NCI-H82 treated with DMSO at 0.1 percent for 48 hours (cell line): ENCODE data around the gene EIF4G2.
"Not testable (repeated sequence)": the region's sequence is repeated elsewhere in the genome, so short reads cannot be mapped to it uniquely, and the experiment has no call there.

Experiments
- DNase-seq: peaks from one replicate; lab custom pipeline; 2025; ENCODE audit not compliant: unreplicated experiment; lab: John Stamatoyannopoulos, UW

The EIF4G2 gene

GRCh38 chr11:10808553-10809372, at the start of gene EIF4G2:
Gene EIF4G2 (minus strand): TSS chr11:10808926.
- peak; percentile 93 for DNase-seq

GRCh38 chr11:10857709-10858438, 49.1 kb upstream of the EIF4G2 start, which contains the start of gene ZBED5:
Gene ZBED5 (minus strand): TSS chr11:10858053. CDS start chr11:10854945, 3,108 bp downstream.
- DNase-seq = peak; percentile 86

- no peak for DNase-seq
Observed at GRCh38 chr11:10857459-10857708, 48.7 kb upstream of the EIF4G2 start.

GRCh38 chr11:10856689-10857458, 48.1 kb upstream of the EIF4G2 start:
- DNase-seq = no peak

- no peak for DNase-seq
Observed at GRCh38 chr11:10855295-10855694, 46.6 kb upstream of the EIF4G2 start.

GRCh38 chr11:10847960-10848860, 39.5 kb upstream of the EIF4G2 start:
- no peak for DNase-seq

- DNase-seq = no peak
Observed at GRCh38 chr11:10846660-10847059, 37.9 kb upstream of the EIF4G2 start.

- no peak for DNase-seq
Observed at GRCh38 chr11:10845589-10845988, 36.9 kb upstream of the EIF4G2 start.

- DNase-seq = no peak
Observed at GRCh38 chr11:10844796-10845195, 36.1 kb upstream of the EIF4G2 start.

- no peak for DNase-seq
Observed at GRCh38 chr11:10844356-10844755, 35.6 kb upstream of the EIF4G2 start.

- DNase-seq = no peak
Observed at GRCh38 chr11:10838881-10839280, 30.2 kb upstream of the EIF4G2 start.

GRCh38 chr11:10838083-10838482, 29.4 kb upstream of the EIF4G2 start:
- DNase-seq = no peak

- not testable (repeated sequence) for DNase-seq
Observed at GRCh38 chr11:10836884-10837283, 28.2 kb upstream of the EIF4G2 start.

GRCh38 chr11:10829139-10829538, 20.4 kb upstream of the EIF4G2 start:
- DNase-seq = no peak

GRCh38 chr11:10828402-10828801, 19.7 kb upstream of the EIF4G2 start:
- DNase-seq = no peak

- no peak for DNase-seq
Observed at GRCh38 chr11:10824888-10825287, 16.2 kb upstream of the EIF4G2 start.

GRCh38 chr11:10823152-10823579, 14.4 kb upstream of the EIF4G2 start:
- DNase-seq = no peak

- not testable (repeated sequence) for DNase-seq
Observed at GRCh38 chr11:10822491-10822890, 13.8 kb upstream of the EIF4G2 start.

- DNase-seq = peak; percentile 14
Observed at GRCh38 chr11:10818594-10818993, 9.9 kb upstream of the EIF4G2 start.

- DNase-seq = no peak
Observed at GRCh38 chr11:10813945-10814344, 5.2 kb upstream of the EIF4G2 start.
